SIG-M5 (cell line): ENCODE data around the gene MYO5C.
"Not testable (repeated sequence)": the region's sequence is repeated elsewhere in the genome, so short reads cannot be mapped to it uniquely, and the experiment has no call there.

Experiments used
- DNase-seq: peaks from one replicate; lab custom pipeline; 2025; lab: John Stamatoyannopoulos, UW

The MYO5C gene

GRCh38 chr15:52204657-52205056, 90.9 kb downstream of the MYO5C start:
- DNase-seq: no peak

- no peak for DNase-seq
These were observed 94.7 kb downstream of the MYO5C start for GRCh38 chr15:52200831-52201365.

DNA sequence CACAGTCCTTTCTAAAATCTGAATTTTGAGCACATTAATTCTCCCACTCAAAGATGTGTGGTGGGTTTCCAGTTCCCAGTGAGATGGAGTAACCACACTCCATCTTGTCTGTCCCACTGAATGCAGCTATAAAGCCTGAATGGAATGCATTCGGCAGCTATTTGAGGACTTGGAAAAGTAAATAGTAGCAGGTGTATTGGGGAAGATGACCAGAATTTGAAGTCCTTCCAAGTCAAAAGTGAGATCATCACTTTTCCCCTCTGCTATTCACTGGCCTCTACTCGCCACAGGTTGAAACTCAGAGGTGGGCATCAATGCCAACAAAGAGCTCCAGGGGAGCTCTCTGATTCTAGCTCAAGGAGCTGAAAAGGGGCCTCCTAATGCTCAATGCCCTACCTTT, 96.3 kb downstream of the MYO5C start:
- no peak for DNase-seq

- DNase-seq: no peak
These were observed 98.7 kb downstream of the MYO5C start for GRCh38 chr15:52196891-52197290.

GRCh38 chr15:52193791-52194190, 101.8 kb downstream of the MYO5C start:
- no peak for DNase-seq

- no peak for DNase-seq
These were observed 102.3 kb downstream of the MYO5C start for GRCh38 chr15:52193321-52193720.

- no peak for DNase-seq
These were observed 104.4 kb downstream of the MYO5C start, which contains the start of gene GNB5 for GRCh38 chr15:52191207-52191606. Gene GNB5, minus strand, starts transcription at chr15:52191392. Its CDS starts 6,716 bp downstream, at chr15:52184676.

DNA sequence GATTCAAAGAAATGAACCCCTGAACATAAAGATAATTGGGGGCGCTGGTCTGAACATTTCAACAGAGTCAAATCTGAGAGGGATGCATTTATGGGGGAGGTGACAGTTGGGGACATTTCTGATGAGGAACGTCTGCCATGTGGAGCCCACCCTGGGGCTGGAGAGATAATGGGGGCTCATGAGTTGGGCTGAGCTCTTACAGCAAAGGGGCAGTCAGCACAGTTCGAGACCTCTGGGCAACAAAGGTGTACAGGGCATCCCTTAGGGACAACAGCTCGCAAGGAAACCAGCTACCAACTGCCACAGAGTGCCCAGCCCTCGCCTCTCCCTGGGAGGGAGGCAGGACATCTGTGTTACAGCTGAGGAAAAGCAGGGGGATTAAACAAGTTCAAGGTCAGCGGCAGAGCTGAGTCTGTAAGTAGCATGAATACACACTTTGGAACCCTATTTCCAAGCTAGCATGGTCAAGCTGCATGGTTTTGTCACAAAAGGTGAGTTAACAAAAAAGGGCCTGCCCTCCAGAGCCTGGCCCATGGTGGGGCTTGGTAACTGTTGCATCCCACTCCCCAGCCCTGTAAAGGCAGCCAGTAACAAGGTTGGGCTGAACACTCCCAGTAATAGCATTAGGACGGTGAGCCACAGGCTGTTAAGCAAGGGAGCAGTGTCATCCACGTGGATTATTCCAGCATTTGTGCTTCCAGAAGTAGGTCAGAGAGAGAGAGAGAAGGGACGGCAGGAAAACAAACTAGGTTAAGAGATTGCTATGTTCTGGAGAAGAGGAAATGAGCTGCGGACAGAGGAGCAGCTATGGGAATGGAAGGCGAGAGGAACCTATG, 108.7 kb downstream of the MYO5C start:
- no peak for DNase-seq

DNA sequence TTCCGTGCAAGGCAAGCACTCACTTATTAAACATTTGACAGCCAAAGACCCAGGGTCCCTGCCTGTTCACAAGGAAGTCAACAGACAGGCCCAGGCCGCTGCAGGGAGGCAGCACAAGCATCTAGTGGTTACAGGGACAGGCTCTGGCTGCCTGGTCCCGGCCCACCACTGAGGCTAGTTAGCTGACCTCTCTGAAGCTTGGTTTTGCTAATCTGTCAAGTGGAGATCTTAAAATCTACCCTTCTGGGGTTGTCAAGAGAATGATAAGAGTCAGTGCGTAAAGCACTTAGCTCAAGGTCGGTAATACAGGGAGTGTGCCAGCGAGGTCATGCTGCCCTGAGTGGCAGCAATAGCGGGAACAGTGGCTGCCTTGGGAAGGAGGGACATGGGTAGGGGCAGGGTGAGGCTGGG, 110.4 kb downstream of the MYO5C start:
- no peak for DNase-seq

DNA sequence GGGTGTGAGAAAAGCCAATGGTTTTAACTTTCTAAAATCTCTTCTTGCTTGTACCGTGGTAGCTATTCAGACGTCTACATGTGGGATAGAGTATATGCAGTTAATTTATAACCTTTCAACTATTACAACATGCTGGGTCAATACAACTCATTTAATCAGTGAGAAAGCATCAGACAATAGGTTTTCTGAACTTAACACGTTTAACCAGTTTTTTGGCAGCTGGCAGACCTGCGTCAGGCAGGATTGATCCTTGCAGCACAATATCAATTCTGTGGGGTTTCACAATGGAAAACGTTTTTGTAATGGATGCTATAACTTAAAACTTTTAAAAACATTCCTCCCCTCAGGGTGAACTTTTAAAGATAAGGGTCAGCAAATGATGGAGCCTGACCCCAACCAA, 110.9 kb downstream of the MYO5C start:
- no peak for DNase-seq

DNA sequence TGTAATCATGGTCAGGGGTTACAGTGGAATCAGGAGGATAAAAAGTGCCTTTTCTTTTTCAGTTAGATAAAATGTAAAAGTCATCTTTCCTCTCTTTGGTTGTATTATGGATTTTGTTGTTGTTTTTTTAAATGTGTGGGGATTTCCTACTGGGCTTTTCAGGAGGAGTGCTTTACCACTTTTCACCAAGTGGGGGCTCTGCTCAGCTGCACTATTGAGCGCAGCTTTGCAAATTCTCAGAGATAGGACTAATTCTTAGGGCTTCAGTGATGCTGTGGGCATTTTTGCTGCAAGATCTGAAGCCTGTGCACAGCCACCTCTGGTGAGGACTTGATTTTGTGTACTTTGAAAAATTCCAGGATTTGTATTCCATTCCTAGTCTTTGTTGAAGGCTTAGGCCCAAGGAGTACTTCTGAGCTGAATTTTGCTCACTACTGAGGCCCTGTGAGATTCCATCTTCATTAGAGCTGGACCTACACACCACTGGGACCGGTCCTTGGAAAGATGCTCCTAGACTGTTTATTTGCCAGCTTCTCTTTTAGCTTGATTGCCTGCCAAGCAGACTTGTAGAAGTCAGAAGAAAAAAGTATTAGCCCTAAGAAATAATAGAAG, 111.9 kb downstream of the MYO5C start:
- no peak for DNase-seq

DNA sequence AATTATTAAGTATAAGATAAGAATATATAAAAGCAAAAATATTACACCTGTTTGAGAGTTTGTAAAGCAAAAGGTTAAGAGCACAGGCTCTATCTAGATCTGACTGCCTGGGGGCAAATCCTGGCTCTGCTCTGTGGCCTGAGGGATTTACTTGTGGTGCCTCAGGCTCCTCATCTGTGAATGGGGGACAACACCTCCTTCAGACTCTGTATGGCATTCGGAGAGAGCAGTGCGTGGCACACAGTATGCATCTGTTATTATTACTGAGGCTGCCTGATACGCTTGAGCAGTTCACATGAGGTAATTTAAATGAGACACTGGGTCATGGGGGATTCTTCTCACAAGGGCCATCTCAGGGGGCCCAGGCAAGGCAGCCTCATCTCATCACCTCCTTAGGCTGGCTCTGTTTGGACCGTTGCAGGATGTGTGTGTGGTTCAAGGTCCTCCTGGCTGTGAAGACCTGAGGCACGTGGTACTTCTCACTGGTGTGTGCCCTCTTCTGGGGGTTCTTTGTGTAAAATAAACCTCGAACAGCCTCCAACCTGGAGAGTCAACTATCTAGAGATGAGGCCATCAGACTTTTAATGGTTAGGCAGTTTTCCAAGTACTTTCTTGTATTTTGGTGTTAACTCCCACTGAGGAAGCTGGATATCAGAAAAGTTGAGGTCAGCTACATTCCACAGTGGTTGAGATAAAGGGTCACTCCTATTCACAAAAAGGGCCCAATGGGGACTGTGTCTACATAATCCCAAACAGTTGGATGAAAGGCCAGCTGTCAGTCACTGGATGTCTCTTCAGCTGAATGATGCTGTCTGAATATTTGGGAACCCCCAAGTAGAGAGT, 113.4 kb downstream of the MYO5C start:
- DNase-seq: no peak

GRCh38 chr15:52180851-52181450, 114.7 kb downstream of the MYO5C start:
- DNase-seq: no peak

- DNase-seq: no peak
These were observed 115.3 kb downstream of the MYO5C start for GRCh38 chr15:52180196-52180835.

DNA sequence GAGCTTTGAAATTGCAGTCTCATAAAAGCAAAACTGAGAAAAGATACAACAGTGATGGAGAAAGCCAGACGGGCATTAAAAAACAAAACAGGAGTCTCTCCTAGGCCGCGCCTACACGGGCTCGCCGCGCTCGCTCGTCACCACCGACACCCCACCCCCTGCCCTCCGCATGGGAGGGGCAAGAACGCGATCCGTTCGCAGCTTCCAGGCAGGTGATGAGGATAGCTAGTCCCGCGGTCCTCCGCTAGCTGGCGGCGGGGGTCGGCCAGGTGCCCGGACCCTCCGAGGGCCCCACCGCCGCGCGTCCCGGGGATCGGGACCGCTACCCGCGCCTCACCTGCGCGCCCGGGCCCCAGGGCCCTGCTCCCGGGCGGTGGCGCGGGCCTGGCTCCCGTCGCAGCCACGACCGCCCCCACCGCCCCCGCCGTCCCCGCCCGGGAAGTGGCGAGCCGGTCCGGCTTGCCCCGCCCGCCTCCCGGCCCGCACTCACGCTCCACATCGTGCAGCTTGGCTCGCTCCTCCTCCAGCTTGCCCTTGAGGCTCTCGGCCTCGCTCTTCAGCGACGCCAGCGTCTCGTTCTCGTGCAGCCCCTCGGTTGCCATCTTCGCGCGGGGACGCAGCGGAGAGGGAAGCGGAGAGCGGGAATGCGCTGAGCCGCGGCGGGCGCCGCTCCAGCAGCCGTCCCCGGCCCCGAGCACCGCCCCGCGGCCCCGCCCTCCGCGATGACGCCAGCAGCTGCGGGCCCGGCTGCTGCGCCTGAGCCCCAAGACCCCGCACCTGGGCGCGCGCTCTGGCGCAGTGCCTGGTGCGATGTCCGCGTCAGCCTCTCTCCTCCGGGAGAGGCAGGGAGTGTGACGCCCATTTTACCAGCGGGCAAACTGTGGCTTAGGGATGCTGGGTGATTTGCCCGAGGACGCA, 116.1 kb downstream of the MYO5C start:
- DNase-seq: no peak

DNA sequence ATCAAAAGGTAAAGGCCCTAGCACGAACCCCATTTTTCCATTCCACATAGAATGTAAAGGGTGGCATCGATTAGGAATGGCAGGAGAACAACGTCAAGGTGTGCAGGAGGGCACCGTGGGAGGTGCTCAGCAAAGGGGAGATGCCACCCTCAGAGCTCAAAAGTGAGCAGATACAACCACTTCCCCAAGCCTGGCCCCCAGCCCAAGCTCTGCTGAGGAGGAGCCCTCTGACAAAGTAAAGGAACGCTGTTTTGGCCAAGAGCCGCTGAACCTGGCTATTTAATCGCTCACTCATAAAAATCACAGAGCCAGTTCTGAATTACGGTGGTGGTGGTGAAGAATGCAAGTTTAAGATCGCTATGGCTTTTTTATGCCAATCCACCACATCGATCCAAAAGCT, 116.8 kb downstream of the MYO5C start:
- no peak for DNase-seq

- no peak for DNase-seq
These were observed 122.7 kb downstream of the MYO5C start for GRCh38 chr15:52172869-52173268.

DNA sequence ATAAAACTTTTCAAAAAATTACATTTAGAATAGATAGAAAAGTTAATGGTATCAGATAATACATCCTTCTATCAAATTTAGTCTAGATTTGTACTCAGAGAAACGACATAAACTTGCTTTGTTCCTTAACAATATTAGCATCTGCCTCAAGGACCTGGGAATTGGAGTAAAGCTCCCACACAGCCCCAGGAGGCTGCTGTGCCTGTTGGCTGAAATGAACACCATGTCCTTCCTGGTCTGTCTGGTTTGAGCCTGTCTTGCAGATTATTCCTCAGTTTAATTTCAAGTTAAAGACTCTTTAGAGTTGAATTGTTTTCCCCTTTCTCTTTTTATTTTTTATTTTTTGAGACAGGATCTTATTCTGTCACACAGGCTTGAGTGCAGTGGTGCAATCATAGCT, 123.8 kb downstream of the MYO5C start:
- no peak for DNase-seq

DNA sequence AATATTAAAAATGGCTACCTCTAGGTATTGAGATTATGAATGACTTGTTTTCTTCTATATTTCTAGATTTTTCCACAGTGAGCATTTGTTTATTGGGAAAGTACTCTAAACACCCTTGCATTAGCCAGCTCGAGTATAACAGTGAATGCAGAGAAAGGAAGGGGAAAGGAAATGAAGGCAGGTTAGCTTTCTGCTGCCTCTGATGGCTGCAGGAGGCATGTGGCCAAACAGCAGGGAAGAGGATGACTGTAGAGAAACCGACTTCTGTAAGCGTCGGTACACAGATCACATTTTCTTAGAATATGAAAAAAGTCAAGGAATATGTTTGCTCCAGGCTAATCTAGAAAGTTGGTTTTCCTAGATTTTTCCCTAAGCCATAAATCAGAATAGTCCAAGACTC, 124.2 kb downstream of the MYO5C start:
- no peak for DNase-seq

DNA sequence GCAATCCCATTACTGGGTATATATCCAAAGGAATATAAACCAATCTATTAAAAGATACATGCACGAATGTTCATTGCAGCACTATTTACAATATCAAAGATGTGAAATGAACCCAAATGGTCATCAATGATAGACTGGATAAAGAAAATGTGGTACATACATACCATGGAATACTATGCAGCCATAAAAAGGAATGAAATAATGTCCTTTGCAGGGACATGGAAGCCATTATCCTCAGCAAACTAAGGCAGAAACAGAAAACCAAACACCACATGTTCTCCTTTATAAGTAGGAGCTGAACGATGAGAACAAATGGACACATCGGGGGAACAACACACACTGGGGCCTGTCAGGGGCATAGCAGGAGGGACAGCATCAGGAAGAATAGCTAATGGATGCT, 125.4 kb downstream of the MYO5C start:
- DNase-seq: not testable (repeated sequence)
